Stimulated activated naive CD8-positive, alpha-beta T cell treated with anti-CD3 and anti-CD28 coated beads, Interleukin-15, Interleukin-2, amounts not matched to agents 100 ng/mL and 50 ng/mL, for 24 hours (primary cell): ENCODE results near the gene IQGAP2.
"Not testable (repeated sequence)": the region's sequence is repeated elsewhere in the genome, so short reads cannot be mapped to it uniquely, and the experiment has no call there.

Source experiments
- H3K27ac Mint-ChIP-seq: one replicate; pipeline ENCODE4 v1.8.0; 2021; ENCODE audit warnings: mild to moderate bottlenecking, mixed read lengths
- H3K27me3 Mint-ChIP-seq: one replicate; pipeline ENCODE4 v1.8.0; 2021; ENCODE audit warnings: mixed read lengths
- H3K36me3 Mint-ChIP-seq: one replicate; pipeline ENCODE4 v1.8.0; 2021; ENCODE audit warnings: low read depth, mixed read lengths
- H3K4me1 Mint-ChIP-seq: one replicate; pipeline ENCODE4 v1.8.0; 2021; ENCODE audit warnings: low read depth, mixed read lengths
- H3K4me3 Mint-ChIP-seq: one replicate; pipeline ENCODE4 v1.8.0; 2021; ENCODE audit warnings: mild to moderate bottlenecking, mixed read lengths
- H3K9me3 Mint-ChIP-seq: one replicate; pipeline ENCODE4 v1.8.0; 2021; ENCODE audit warnings: mixed read lengths

Gene IQGAP2

DNA sequence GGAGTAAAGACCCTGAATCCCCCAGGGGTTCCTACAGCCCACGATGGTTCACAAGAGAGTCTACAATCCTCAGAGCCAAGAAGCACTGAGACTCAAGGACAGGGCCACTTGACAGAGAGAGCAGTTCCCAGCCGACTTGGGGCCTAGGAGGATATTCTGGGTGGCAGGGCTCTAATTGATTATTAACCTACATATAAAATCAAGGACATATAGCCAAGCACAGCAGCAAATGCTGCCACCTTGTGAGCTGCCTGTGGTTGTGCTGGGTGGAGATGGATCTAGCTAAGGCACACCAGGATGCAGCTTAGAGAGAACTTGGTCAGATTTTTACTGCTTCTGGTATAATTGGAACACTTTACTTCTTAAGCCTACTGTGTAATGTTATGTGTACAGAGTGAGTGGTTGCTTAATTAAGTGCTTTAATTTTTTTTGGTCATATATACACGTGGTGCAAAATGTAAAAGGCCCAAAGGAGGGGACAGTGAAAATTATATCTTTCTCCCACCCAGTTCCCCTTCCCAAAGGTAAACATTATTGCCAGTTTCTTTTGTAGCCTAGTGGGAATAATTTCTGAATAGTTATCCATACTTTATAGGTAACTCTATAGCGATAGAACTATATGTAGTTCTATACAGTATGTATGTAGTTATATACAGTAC, 141.3 kb downstream of the IQGAP2 start:
- Mint-ChIP-seq H3K4me3 (peak overlapping the region; percentile 76), H3K9me3 (no peaks in the 10 kb centered on the region), H3K4me1 (peaks cover 84% of the 10 kb centered on the region), H3K36me3 (no peaks in the 10 kb centered on the region), H3K27me3 (no peaks in the 10 kb centered on the region), H3K27ac (peak overlapping the region; percentile 92)

DNA sequence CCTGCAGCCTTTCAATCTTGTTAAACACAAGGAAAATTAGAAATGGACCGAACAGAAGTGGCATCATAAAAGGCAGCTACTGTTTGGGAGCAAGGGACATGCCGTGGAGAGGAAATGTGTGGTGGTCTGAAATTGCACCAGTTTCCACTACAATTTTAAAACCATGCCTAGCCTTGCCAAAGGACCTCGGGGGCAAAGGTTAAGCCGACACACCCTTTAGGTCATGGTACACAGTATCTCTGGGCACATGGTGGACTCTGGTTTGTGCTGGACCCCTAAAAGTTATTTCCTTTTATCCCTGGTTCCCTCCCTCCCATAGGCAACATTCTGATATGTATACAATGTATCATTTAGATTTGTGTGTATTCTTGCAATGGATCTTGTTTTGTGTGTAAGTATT, 142.1 kb downstream of the IQGAP2 start:
- peaks cover 87% of the 10 kb centered on the region for H3K4me1 Mint-ChIP-seq
- no peaks in the 10 kb centered on the region for H3K9me3 Mint-ChIP-seq
- H3K27ac Mint-ChIP-seq: no peak overlapping the region
- no peaks in the 10 kb centered on the region for H3K27me3 Mint-ChIP-seq
- no peak overlapping the region for H3K4me3 Mint-ChIP-seq
- H3K36me3 Mint-ChIP-seq: no peaks in the 10 kb centered on the region

DNA sequence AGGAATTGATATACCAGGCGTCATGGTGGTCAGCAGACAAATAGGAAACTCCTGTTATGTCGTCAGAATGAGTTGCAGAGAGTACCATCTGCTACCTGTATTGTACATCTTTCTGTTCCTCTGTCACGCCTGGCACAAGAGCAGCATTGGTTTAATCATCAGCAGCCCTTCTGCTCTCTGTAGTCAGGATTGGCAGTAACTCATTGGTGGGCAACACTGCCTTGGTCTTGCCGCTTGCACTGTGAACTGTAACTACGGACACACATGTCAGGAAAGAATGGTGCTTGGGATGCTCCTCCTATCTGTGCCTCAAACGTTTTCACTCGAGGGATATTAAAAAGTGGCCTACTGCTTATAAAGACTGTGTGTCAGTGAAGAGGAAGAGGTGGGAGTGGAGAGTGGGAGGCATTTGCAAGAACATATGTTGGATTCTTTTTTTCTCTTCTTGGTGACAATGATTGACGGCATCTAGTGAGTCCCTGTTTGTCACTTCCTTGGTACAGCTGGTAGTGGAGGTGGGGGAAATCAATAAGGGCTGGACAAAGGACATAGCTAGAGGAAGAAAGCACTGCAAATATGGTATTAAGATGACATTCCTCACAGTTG, 143.5 kb downstream of the IQGAP2 start:
- Mint-ChIP-seq H3K27me3 (no peaks in the 10 kb centered on the region), H3K36me3 (no peaks in the 10 kb centered on the region), H3K9me3 (no peaks in the 10 kb centered on the region), H3K27ac (peak overlapping the region; percentile 72), H3K4me1 (peaks cover 77% of the 10 kb centered on the region), H3K4me3 (peak overlapping the region; percentile 68)

DNA sequence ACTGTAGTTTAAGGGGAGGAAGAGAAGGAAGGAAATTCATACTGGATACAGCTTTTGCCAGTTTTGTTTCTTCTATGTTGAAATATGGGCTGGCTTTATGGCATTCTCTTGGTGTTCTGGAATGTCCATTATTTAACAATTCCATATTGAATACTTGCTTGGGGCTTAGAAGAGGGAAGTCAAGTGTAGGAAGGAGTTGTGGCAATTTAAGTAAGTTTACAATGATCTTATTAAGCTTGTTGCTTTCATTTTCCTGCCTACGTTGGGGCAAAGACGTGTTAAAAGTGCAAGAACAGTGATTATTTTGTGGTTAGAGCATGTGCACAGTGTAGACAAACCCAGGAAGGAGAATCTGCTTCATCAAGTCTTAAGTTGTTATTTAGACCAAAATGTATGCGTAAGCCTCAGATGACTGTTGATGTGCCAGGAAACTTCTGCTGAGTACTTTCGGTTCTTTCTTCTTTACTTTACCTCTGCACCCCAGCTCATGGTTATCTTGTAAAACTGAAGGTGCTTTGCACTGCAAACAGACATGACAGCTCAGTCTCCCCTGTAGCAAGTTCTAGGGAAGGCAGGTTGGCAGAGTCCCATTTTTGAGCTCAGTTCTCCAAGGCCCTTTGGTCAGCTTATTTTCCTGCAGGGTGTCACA, 144.3 kb downstream of the IQGAP2 start:
- peaks cover 73% of the 10 kb centered on the region for H3K4me1 Mint-ChIP-seq
- no peaks in the 10 kb centered on the region for H3K9me3 Mint-ChIP-seq
- no peaks in the 10 kb centered on the region for H3K36me3 Mint-ChIP-seq
- peak overlapping the region; percentile 72 for H3K27ac Mint-ChIP-seq
- no peaks in the 10 kb centered on the region for H3K27me3 Mint-ChIP-seq
- H3K4me3 Mint-ChIP-seq: peak overlapping the region; percentile 68

DNA sequence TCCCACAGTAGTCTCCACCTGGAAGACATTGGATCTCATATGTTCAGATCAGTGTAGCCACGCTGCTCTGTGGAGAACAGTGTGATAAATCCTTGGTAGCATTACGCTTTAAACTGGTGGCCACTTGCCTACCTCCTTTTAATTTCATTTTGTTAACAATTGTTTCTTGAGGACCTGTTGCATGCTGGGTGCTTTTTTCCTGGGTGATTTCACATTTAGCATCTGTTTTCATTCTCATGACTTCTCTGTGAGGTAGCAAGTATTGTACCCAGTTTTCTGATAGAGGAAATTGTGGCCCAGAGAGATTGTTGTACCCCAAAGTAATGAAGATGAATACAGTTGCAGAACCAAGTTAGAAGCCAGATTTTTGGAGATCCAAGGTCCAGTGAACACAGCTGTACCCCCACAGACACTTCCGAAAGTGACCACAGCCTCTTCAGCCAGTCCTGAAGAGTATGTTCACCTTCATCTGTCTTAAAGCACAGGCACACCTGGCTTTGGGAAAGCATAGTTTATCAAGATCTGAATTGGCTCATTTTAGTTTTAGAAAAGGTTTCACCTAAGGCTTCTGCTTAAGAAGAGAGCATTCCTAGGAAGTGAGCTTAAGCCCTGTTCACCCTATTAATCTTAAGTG, 144.9 kb downstream of the IQGAP2 start:
- Mint-ChIP-seq H3K4me3 (peak overlapping the region; percentile 68), H3K27ac (peak overlapping the region; percentile 72), H3K27me3 (no peaks in the 10 kb centered on the region), H3K9me3 (no peaks in the 10 kb centered on the region), H3K36me3 (no peaks in the 10 kb centered on the region), H3K4me1 (peaks cover 69% of the 10 kb centered on the region)

DNA sequence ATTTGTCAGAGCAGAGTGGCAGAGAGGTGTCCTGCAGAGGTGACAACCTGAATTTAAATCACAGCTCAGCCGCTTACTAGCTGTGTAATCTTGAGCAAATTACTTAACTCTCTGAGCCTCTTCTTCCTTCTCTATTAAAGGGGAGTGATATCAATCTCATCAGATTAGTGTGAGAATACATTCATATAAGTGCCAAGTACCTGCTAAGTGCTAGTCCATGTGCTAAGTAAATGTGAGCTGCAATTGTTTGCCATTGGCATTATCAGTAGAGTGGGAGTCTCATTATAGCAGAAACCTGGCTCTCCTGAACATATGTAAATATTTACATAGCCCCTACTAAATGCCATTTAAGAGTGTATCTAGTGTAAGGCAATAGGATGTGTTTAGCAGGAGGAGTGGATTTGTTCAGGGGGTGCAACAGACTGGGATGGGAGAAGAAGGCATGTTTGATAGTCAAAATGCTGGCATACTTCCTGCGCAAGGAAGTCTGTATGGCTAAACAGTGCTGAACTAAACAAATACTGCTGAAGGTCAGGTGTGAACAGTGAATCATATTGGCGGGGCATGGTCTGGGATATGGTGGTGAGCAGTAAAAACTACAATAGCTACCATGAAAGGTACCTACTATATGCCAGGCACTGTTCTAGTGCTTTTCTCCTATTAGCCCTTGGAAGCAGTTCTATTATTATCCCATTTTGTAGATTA, 145.6 kb downstream of the IQGAP2 start:
- Mint-ChIP-seq H3K27ac (peak overlapping the region; percentile 19), H3K36me3 (no peaks in the 10 kb centered on the region), H3K4me3 (peak overlapping the region; percentile 68), H3K4me1 (peaks cover 63% of the 10 kb centered on the region), H3K27me3 (no peaks in the 10 kb centered on the region), H3K9me3 (no peaks in the 10 kb centered on the region)

DNA sequence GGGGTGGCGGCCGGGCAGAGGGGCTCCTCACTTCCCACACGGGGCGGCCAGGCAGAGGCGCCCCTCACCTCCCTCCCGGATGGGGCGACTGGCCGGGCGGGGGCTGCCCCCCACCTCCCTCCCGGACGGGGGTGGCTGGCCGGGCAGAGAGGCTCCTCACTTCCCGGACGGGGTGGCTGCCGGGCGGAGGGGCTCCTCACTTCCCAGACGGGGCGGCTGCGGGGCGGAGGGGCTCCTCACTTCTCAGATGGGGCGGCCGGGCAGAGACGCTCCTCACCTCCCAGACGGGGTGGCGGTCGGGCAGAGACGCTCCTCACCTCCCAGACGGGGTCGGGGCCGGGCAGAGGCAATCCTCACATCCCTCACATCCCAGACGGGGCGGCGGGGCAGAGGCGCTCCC, 147.8 kb downstream of the IQGAP2 start:
- H3K4me1 Mint-ChIP-seq: peaks cover 65% of the 10 kb centered on the region

DNA sequence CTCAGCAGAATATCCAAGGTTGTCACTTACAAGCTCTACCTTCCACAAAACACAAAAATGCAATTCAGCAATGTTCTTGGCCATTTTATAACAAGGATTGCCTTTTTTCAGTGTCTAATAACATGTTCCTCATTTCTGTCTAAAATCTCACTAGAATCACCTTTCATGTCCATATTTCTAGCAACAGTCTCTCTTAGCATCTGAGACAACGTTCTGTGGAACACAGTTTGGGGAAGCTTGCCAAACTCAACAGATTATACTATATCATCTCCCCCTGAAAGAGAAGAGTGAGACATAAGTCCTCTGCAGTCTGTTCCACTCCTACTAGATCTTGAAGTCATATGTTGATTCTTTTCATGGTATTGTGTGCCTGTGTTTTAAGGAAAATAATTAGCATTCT, 149.5 kb downstream of the IQGAP2 start:
- H3K4me1 Mint-ChIP-seq: peaks cover 65% of the 10 kb centered on the region
- H3K27ac Mint-ChIP-seq: no peak overlapping the region
- H3K9me3 Mint-ChIP-seq: no peaks in the 10 kb centered on the region
- no peaks in the 10 kb centered on the region for H3K27me3 Mint-ChIP-seq
- H3K4me3 Mint-ChIP-seq: no peak overlapping the region
- no peaks in the 10 kb centered on the region for H3K36me3 Mint-ChIP-seq

More for the DNA sequence above, 147.8 kb downstream of the IQGAP2 start:
- not testable (repeated sequence) for H3K36me3 Mint-ChIP-seq, H3K9me3 Mint-ChIP-seq, H3K27me3 Mint-ChIP-seq, H3K4me3 Mint-ChIP-seq, H3K27ac Mint-ChIP-seq

DNA sequence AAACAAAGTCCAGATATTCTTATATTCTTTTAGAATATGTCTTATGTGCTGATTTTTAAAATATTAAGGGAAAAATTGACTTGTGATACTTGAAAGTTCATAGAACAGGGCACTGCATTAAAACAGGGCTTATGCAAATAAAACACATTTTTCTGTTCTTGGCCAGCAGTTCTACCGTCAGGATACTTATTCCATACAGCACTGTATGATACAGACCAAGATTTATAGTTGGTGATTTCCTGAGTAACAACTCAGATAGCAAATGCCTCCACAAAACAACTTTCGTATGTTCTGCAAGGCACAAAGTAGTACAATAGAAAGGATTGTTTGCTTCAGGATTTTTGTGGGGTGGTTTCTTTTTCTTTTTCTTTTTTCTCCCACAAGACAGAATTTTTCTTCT, 150.2 kb downstream of the IQGAP2 start:
- H3K4me1 Mint-ChIP-seq: peaks cover 58% of the 10 kb centered on the region
- no peaks in the 10 kb centered on the region for H3K36me3 Mint-ChIP-seq
- no peaks in the 10 kb centered on the region for H3K27me3 Mint-ChIP-seq
- H3K4me3 Mint-ChIP-seq: no peak overlapping the region
- H3K9me3 Mint-ChIP-seq: no peaks in the 10 kb centered on the region
- no peak overlapping the region for H3K27ac Mint-ChIP-seq

DNA sequence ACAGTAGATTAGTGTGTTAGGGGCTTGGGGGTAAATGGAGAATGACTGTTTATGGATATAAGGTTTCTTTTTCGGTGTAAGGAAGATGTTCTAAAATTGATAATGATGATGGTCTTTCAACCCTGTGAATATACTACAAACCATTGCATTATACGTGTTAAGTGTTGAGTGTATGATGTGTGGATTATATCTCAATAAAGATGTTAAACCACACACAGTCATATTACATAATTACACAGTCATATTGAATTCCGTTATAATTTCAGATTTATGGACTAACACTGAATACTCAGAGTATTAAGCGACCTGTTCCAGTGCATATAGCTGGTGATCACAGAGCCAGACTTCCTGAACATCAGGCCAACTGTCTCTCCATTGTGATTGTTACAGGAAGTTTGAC, 152.0 kb downstream of the IQGAP2 start:
- peaks cover 7% of the 10 kb centered on the region for H3K36me3 Mint-ChIP-seq
- H3K4me3 Mint-ChIP-seq: no peak overlapping the region
- no peaks in the 10 kb centered on the region for H3K27me3 Mint-ChIP-seq
- peaks cover 39% of the 10 kb centered on the region for H3K4me1 Mint-ChIP-seq
- H3K9me3 Mint-ChIP-seq: no peaks in the 10 kb centered on the region
- H3K27ac Mint-ChIP-seq: no peak overlapping the region

DNA sequence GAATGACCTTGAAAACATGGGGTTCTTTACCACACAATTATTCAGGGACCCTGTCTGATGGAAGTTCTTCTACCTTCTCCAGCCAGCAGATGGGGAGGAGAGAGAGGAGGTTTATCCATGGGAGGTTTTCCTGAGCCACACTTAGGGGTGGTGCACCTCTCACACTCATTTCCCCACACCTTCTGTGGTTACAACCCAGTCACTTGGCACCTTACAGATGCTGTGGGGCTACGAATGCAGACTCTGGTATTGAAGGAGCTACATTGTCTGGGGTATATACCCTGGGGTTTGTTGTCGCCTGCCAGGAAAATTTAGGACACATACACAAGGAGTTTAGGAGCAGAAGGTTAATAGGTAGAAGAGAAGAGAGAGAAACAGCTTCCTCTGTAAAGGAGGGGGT, 152.6 kb downstream of the IQGAP2 start:
- peaks cover 37% of the 10 kb centered on the region for H3K4me1 Mint-ChIP-seq
- H3K27ac Mint-ChIP-seq: no peak overlapping the region
- no peak overlapping the region for H3K4me3 Mint-ChIP-seq
- no peaks in the 10 kb centered on the region for H3K27me3 Mint-ChIP-seq
- H3K9me3 Mint-ChIP-seq: no peaks in the 10 kb centered on the region
- peaks cover 7% of the 10 kb centered on the region for H3K36me3 Mint-ChIP-seq

DNA sequence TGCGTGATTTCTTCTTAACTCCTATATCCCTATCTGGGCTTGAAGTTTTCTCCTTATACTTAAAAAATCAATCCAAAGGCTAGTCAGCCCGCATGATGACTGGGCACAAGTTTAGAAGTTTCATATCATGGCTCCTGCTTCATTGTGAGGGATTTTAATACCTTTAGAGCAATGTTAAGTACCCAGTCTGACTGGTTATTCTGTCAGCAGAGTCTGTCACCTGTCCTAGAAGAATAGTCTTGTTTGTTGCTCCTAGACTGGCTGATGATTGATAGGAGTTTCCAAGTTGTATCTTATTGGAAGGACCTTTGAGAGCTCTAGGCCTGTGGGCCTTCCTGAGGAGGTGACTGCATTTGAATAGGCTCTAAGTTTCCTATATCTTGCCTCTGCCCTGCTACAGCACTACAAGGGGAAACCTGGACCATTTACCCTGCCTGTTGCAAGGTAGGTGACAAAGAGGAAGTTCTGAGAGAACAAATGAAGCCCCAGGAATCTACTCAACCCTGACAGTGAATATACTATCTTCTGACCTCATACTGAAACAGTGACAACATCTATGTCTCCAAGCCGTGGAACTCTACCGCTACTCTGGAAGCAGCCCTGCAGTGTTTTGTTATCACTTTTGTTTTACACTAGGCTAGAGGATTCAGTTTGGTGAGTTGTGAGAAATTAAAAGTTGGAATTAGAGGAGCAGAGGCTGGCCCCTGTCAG, 153.6 kb downstream of the IQGAP2 start:
- no peaks in the 10 kb centered on the region for H3K9me3 Mint-ChIP-seq
- peaks cover 7% of the 10 kb centered on the region for H3K36me3 Mint-ChIP-seq
- peaks cover 37% of the 10 kb centered on the region for H3K4me1 Mint-ChIP-seq
- no peaks in the 10 kb centered on the region for H3K27me3 Mint-ChIP-seq
- H3K27ac Mint-ChIP-seq: peak overlapping the region; percentile 7
- no peak overlapping the region for H3K4me3 Mint-ChIP-seq

DNA sequence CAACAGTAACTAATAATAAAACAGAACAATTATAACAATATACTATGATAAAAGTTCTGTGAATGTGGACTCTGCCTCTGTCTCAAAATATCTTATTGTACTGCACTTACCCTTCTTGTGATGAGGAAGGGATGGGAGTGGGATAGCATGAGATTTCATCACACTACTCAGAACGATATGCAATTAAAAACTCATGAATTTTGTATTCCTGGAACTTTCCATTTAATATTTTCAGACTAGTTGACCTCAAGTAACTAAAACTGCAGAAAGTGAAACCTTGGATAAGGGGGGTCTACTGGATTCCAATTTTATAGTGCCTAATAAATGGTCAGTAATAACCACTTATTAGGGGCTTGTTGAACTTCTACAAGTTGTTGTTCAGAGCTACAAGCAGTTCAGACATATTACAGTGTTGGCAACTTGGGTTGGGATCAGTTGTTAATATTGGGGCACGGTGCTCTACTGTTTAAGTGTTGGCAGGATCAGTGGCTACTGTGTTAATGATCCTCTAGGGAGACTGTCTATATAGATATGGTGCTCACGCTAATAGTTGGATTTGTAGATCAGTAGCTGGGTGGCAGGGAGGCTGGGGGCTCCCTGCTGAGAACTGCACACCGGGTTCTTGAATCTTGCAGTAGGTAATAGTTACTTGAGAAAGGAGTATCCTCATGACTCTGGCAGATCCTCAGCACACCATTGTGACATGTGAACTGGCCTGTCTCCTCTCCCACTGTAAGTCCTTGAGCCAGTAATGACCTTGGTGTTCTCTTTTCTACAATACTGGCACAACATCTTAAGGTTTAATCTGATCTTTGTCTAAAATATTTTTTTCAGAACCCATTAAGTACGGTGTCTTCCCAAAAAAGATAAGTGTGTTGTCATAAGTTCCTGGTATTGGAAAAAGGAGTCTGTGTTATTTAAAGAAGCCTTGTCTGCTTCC, 158.1 kb downstream of the IQGAP2 start:
- H3K36me3 Mint-ChIP-seq: peaks cover 14% of the 10 kb centered on the region
- no peaks in the 10 kb centered on the region for H3K27me3 Mint-ChIP-seq
- H3K4me3 Mint-ChIP-seq: no peak overlapping the region
- H3K9me3 Mint-ChIP-seq: no peaks in the 10 kb centered on the region
- no peak overlapping the region for H3K27ac Mint-ChIP-seq
- H3K4me1 Mint-ChIP-seq: peaks cover 23% of the 10 kb centered on the region
